ENCODE data around the gene KIF23.
"Not testable (repeated sequence)": the region's sequence is repeated elsewhere in the genome, so short reads cannot be mapped to it uniquely, and the experiment has no call there.

Gene KIF23

DNA sequence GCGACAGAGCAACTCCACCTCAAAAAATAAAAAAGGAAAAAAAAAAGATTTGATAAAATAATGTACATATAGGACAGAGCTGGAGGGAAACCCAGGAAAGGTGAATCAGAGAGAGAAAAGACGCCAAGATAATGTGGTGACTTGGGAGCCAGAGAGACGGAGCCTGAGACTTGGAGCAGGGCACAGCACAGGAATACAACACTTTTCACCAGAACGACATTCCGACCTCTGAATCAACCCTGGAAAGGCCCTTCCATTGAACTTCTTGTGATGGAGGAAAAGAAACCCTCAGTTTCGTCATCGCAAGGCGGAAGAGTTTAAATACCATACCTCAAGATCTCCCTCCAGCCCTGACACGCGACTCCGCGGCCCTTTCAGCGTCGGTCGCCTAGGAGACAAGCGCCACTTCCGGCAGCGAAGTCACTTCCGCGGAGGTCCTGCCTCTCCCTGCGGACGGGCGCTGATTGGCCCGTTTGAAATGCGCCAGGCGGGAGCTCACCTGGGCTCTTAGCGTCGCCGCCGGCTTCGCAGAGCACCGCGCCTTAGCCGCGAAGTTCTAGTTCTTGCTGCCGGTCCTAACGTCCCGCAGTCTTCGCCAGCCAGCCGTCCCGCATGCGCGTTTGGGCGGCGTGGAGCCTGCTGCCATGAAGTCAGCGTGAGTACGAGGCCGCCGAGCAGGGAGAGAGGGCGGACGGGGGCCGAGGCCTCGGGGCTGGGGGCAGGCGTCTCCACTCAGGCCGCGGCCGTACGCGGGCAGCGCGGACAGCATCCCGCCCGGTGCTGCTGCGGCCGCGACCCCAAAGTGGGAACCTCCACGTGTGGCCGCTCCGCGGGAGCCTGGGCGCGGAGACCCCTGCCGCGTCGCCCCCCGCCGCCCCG, at the start of gene KIF23:
Gene KIF23, plus strand, starts transcription at position 528 of the 879 bp plus-strand sequence. Its CDS starts 117 bp downstream, at position 645.
- DNase-seq (ENCODE audit: low read depth in 2 of 2) = peak; percentile 89 to 90

- no peak for DNase-seq (ENCODE audit: low read depth in 2 of 2)
These were observed 46.9 kb upstream of the KIF23 start for GRCh38 chr15:69367236-69367635.

GRCh38 chr15:69369631-69370030, 44.5 kb upstream of the KIF23 start:
- DNase-seq (ENCODE audit: low read depth in 2 of 2) = no peak

DNA sequence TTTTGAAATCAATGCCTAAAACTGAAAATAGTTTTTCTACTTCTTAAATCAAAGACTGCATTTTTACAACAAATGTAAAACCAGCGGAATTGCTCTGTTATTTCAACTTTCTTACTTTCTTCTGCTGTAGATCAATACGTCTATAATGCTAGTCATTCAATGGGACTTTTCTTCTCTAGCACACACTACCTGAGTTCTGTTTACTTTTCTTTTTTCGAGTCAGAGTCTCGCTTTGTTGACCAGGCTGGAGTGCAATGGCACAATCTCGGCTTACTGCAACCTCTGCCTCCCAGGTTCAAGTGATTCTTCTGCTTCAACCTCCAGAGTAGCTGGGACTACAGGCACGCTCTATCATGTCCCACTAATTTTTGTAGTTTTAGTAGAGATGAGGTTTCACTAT, 40.7 kb upstream of the KIF23 start:
- DNase-seq (ENCODE audit: low read depth in 2 of 2) = no peak

- no peak for DNase-seq (ENCODE audit: low read depth in 2 of 2)
These were observed 38.9 kb upstream of the KIF23 start for GRCh38 chr15:69375151-69375790.

- DNase-seq (ENCODE audit: low read depth in 2 of 2) = no peak
These were observed 36.8 kb upstream of the KIF23 start for GRCh38 chr15:69377216-69377970.

DNA sequence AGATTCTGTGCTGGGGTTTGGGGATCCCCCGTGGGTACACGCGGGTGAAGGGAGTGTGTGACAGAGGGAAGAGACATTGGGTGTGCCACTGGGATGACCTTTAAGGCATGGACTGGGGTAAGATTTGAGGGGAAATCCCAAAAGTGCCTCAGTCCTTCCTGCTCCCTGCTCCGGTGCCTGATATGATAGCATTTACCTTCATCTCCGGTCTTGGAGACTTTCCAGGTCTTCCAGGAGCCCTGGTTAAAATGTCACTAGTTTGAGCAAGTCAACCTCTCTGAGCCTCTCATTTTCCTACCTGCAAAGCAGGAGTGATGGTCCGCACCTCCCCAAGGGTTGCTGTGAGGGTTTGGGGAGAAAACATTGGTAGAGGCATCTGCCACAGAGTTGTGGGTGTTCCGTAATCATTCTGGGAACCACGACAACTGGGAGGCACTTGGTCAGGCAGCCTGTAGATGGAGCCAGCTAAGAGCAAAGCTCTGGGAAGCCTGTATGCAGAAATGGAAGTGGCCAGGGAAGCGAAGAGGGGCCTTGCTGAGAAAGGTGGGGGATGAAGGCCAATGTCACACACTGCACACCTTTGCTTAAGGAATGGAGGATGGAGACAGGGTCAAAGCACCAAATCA, 33.9 kb upstream of the KIF23 start:
- no peak for DNase-seq (ENCODE audit: low read depth in 2 of 2)

GRCh38 chr15:69380726-69381105, 33.4 kb upstream of the KIF23 start:
- DNase-seq (ENCODE audit: low read depth in 2 of 2) = no peak

DNA sequence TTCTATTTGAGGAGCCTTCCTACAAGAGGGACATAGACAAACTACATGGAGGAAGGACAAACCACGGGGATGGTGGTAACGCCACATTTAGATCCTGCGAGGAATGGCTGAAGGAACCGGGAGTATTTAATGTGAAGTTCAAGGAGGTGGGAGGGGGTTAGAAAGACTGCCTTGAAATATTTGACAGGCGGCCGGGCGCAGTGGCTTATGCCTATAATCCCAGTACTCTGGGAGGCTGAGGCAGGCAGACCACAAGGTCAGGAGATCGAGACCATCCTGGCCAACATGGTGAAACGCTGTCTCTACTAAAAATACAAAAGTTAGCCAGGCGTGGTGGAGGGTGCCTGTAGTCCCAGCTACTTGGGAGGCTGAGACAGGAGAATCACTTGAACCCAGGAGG, 32.0 kb upstream of the KIF23 start:
- not testable (repeated sequence) for DNase-seq (ENCODE audit: low read depth in 2 of 2)

GRCh38 chr15:69384066-69384465, 30.1 kb upstream of the KIF23 start:
- not testable (repeated sequence) for DNase-seq (ENCODE audit: low read depth in 2 of 2)

DNA sequence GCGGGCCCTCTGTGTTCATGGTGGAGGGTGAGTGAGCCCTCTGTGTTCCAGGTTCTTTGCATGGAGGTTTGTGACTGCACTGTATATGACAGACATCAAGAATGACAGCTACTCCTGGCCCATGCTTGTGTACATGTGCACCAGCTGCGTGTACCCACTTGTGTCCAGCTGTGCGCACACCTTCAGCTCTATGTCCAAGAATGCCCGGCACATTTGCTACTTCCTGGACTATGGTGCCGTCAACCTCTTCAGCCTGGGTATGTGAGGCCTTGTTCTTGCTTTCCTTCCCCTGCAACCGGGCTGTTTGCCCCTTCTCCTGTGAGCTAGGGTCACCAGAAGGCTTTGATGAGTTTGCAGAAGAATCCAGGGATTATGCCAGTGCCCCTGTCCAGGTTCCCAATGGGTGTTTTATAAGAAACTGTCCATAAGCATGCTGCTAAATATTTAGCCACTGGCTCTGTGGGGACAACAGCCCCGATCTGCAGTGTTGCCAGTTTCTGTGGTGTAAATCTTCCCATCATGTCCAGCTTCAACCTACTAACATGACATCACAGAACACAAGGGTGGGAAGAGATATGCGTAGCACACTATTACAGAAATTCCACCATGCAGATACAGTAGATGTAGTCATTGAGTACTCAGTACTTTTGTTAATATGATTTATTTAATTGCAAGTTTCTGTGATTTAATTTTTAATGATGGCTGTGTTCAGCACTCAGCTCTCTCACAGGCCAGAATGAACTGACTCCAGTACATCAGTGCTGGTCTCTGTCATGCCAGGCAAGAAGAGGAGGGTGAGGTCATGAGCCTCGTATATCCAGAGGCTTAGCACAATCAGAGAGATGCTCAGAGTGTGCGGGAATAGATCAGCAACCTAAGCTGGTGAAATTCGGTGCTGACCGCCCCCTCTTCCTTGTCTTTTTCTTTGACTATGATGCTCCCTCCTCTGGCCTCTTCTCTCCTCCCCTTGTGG, 29.2 kb upstream of the KIF23 start:
- no peak for DNase-seq (ENCODE audit: low read depth in 2 of 2)

DNA sequence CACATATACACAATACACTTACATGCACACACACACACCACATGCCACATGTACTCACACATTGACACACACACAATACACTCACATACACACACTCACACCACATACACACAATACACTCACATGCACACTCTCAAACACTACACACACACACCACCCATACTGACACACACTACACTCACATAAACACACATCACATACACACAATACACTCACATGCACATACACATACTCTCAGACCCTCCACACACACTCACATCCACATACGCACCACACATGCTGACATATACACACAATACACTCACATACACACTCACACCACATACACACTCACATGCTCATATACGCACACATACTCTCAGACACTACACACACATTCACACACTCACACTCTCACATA, 28.3 kb upstream of the KIF23 start:
- no peak for DNase-seq (ENCODE audit: low read depth in 2 of 2)

- no peak for DNase-seq (ENCODE audit: low read depth in 2 of 2)
These were observed 27.9 kb upstream of the KIF23 start for GRCh38 chr15:69386284-69386683.

DNA sequence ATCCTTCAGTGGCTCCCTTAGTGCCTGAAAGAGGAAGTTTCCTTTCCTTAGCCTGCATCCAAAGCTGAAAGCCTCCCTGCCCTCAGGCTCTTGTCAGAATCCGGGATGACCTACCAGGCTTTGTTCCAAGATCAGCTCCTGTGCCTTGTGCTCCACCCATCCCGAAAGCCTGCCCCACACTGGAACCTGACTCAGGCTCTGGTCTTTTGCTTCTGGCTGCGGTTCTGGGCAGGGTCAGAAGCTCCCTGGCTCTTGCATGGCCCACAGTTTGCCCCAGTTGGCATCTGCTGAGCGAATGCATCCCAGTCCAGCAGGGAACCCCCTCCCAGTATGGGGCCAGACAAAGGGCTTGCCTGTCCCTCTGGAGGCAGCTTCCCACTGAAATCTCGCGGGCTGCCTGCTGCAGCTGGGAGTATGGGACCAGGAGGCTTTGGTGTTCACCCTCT, 25.9 kb upstream of the KIF23 start:
- DNase-seq (ENCODE audit: low read depth in 2 of 2) = no peak

GRCh38 chr15:69389426-69389825, 24.7 kb upstream of the KIF23 start:
- DNase-seq (ENCODE audit: low read depth in 2 of 2) = no peak

- DNase-seq (ENCODE audit: low read depth in 2 of 2) = no peak
These were observed 23.6 kb upstream of the KIF23 start for GRCh38 chr15:69390575-69390974.

- no peak for DNase-seq (ENCODE audit: low read depth in 2 of 2)
These were observed 22.9 kb upstream of the KIF23 start for GRCh38 chr15:69391046-69391757.

GRCh38 chr15:69392352-69392751, 21.8 kb upstream of the KIF23 start:
- no peak for DNase-seq (ENCODE audit: low read depth in 2 of 2)

DNA sequence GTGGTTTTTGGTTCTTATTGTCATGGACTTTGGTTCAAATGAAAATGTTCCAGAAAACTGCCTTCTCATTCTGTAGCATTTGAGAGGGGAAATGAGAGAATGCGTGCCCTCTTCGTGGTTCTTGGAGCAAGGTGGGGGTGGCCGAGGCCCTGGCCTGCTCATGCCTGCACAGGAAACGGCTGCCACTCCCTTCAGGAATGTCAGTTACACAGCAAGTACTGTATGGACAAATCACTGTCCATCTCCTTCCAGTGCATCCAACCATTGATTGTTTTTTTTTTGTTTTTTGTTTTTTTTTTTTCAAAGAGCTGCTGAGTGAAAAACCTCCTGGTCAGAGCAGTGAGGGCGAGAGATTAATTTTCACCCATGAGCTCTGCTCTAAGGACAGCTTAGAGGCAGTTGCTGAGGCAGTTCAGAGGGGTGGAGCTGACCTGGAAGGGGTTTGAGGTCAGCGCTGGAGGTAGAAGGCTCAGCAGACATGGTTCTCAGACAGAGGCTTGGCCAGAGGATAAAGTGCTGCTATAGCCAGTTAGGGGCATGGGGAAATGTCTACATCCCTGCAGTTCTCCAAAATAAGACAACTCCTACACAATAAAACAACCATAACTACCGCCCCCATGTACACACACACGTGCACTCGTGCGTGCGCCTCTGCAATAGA, 20.2 kb upstream of the KIF23 start:
- DNase-seq (ENCODE audit: low read depth in 2 of 2) = no peak
